ENCODE data around the gene CPO.
"Not testable (repeated sequence)": the region's sequence is repeated elsewhere in the genome, so short reads cannot be mapped to it uniquely, and the experiment has no call there.

The CPO gene

GRCh38 chr2:206939340-206939739, at the start of gene CPO:
Gene CPO, plus strand, starts transcription at chr2:206939518. Its CDS starts 82 bp downstream, at chr2:206939600.
- DNase-seq = no peak

GRCh38 chr2:206890179-206890578, 49.1 kb upstream of the CPO start:
- no peak for DNase-seq

- no peak for DNase-seq
These were observed 48.4 kb upstream of the CPO start for GRCh38 chr2:206890926-206891325.

GRCh38 chr2:206915121-206915520, 24.2 kb upstream of the CPO start:
- DNase-seq = no peak

- DNase-seq = no peak
These were observed 21.1 kb upstream of the CPO start for GRCh38 chr2:206918263-206918662.

GRCh38 chr2:206920310-206920709, 19.0 kb upstream of the CPO start:
- no peak for DNase-seq

- DNase-seq = no peak
These were observed 18.4 kb upstream of the CPO start for GRCh38 chr2:206920951-206921350.

- DNase-seq = no peak
These were observed 17.8 kb upstream of the CPO start for GRCh38 chr2:206921529-206921928.

- DNase-seq = no peak
These were observed 3.1 kb upstream of the CPO start for GRCh38 chr2:206935991-206936842.

- no peak for DNase-seq
These were observed 2.5 kb upstream of the CPO start for GRCh38 chr2:206936843-206937230.

GRCh38 chr2:206937555-206937954, 1.8 kb upstream of the CPO start:
- DNase-seq = no peak

GRCh38 chr2:206940546-206940945, 1.2 kb downstream of the CPO start:
- no peak for DNase-seq

- DNase-seq = no peak
These were observed 3.5 kb downstream of the CPO start for GRCh38 chr2:206942592-206943478.

- not testable (repeated sequence) for DNase-seq
These were observed 14.1 kb downstream of the CPO start for GRCh38 chr2:206953404-206953803.

- DNase-seq = no peak
These were observed 15.9 kb downstream of the CPO start for GRCh38 chr2:206955253-206955652.

GRCh38 chr2:206958261-206958660, 18.9 kb downstream of the CPO start:
- no peak for DNase-seq

GRCh38 chr2:206962966-206963365, 23.6 kb downstream of the CPO start:
- DNase-seq = no peak

GRCh38 chr2:206968134-206969086, 29.1 kb downstream of the CPO start:
- no peak for DNase-seq

- no peak for DNase-seq
These were observed 29.9 kb downstream of the CPO start for GRCh38 chr2:206969192-206969591.

- DNase-seq = no peak
These were observed 31.5 kb downstream of the CPO start for GRCh38 chr2:206970589-206971360.

GRCh38 chr2:206971805-206972204, 32.5 kb downstream of the CPO start:
- no peak for DNase-seq

- no peak for DNase-seq
These were observed 35.2 kb downstream of the CPO start for GRCh38 chr2:206974551-206974950.

Data from activated effector memory CD4-positive, alpha-beta T cell treated with Interleukin-2 at 50 U/mL for 16 hours (primary cell).